Muscle layer of duodenum (tissue), 2 donors: ENCODE data around the gene DCAF4.
"Not testable (repeated sequence)": the region's sequence is repeated elsewhere in the genome, so short reads cannot be mapped to it uniquely, and the experiment has no call there.

Experiments used
- H3K27ac ChIP-seq: one replicate; pipeline ENCODE4 v1.7.0; 2013; ENCODE audit warnings: mild to moderate bottlenecking, low read length
- H3K27me3 ChIP-seq: one replicate; pipeline ENCODE4 v1.7.0; 2013; ENCODE audit warnings: low read depth, mild to moderate bottlenecking, control low read depth, low read length
- H3K36me3 ChIP-seq, 2 donors: one replicate each; pipeline ENCODE4 v1.7.0; 2013; ENCODE audit warnings: low read length in 2 of 2, control low read depth in 1 of 2, mild to moderate bottlenecking in 1 of 2; ENCODE audit not compliant: insufficient read depth in 2 of 2, control insufficient read depth in 1 of 2
- H3K4me1 ChIP-seq, 2 donors: one replicate each; pipeline ENCODE4 v1.7.0; 2013; ENCODE audit warnings: low read length in 2 of 2, mild to moderate bottlenecking in 2 of 2, control low read depth in 1 of 2, moderate library complexity in 1 of 2; ENCODE audit not compliant: insufficient read depth in 2 of 2, control insufficient read depth in 1 of 2
- H3K4me3 ChIP-seq, 2 donors: one replicate each; pipeline ENCODE4 v1.7.0; 2013; ENCODE audit warnings: low read length in 2 of 2, low read depth in 1 of 2, mild to moderate bottlenecking in 1 of 2
- H3K9me3 ChIP-seq, 2 donors: one replicate each; pipeline ENCODE4 v1.7.0; 2013; ENCODE audit warnings: low read length in 2 of 2, control low read depth in 1 of 2, mild to moderate bottlenecking in 1 of 2; ENCODE audit not compliant: control insufficient read depth in 1 of 2
- donor health status: healthy.

DCAF4 gene

GRCh38 chr14:72939630-72940029, 13.4 kb downstream of the DCAF4 start:
- H3K27ac ChIP-seq: no peak overlapping the region
- H3K27me3 ChIP-seq: no peaks in the 10 kb centered on the region
- H3K9me3 ChIP-seq: no peaks in the 10 kb centered on the region
- no peaks in the 10 kb centered on the region for H3K4me1 ChIP-seq
- H3K4me3 ChIP-seq: no peak overlapping the region
- peaks cover 33 to 43% of the 10 kb centered on the region in 2 donors for H3K36me3 ChIP-seq

GRCh38 chr14:72941286-72941985, 15.2 kb downstream of the DCAF4 start:
- Histone ChIP-seq H3K36me3 (peaks cover 34 to 55% of the 10 kb centered on the region in 2 donors), H3K27ac (no peak overlapping the region), H3K9me3 (no peaks in the 10 kb centered on the region), H3K27me3 (no peaks in the 10 kb centered on the region), H3K4me1 (no peaks in the 10 kb centered on the region), H3K4me3 (no peak overlapping the region)

- H3K36me3 ChIP-seq: peaks cover 33 to 62% of the 10 kb centered on the region in 2 donors
- H3K9me3 ChIP-seq: no peaks in the 10 kb centered on the region
- no peaks in the 10 kb centered on the region for H3K4me1 ChIP-seq
- no peaks in the 10 kb centered on the region for H3K27me3 ChIP-seq
- no peak overlapping the region for H3K4me3 ChIP-seq
- H3K27ac ChIP-seq: no peak overlapping the region
Observed at GRCh38 chr14:72942934-72943333, 16.7 kb downstream of the DCAF4 start.

GRCh38 chr14:72943876-72944430, 17.7 kb downstream of the DCAF4 start:
- Histone ChIP-seq H3K4me1 (no peaks in the 10 kb centered on the region), H3K9me3 (no peaks in the 10 kb centered on the region), H3K36me3 (peaks cover 28 to 60% of the 10 kb centered on the region in 2 donors), H3K27ac (no peak overlapping the region), H3K4me3 (no peak overlapping the region), H3K27me3 (no peaks in the 10 kb centered on the region)

GRCh38 chr14:72945356-72946027, 19.2 kb downstream of the DCAF4 start:
- Histone ChIP-seq H3K36me3 (peaks cover 16 to 49% of the 10 kb centered on the region in 2 donors), H3K4me1 (no peaks in the 10 kb centered on the region), H3K27me3 (no peaks in the 10 kb centered on the region), H3K4me3 (no peak overlapping the region), H3K9me3 (no peaks in the 10 kb centered on the region), H3K27ac (no peak overlapping the region)

- Histone ChIP-seq H3K4me3 (no peak overlapping the region), H3K4me1 (no peaks in the 10 kb centered on the region), H3K27ac (no peak overlapping the region), H3K27me3 (no peaks in the 10 kb centered on the region), H3K36me3 (peaks cover 17 to 45% of the 10 kb centered on the region in 2 donors), H3K9me3 (no peaks in the 10 kb centered on the region)
Observed at GRCh38 chr14:72946491-72946890, 20.2 kb downstream of the DCAF4 start.

GRCh38 chr14:72947366-72948160, 21.3 kb downstream of the DCAF4 start:
- Histone ChIP-seq H3K27me3 (no peaks in the 10 kb centered on the region), H3K4me3 (no peak overlapping the region), H3K27ac (no peak overlapping the region), H3K9me3 (no peaks in the 10 kb centered on the region), H3K36me3 (peaks cover 15 to 45% of the 10 kb centered on the region in 2 donors), H3K4me1 (no peaks in the 10 kb centered on the region)

- H3K4me3 ChIP-seq: no peak overlapping the region
- no peak overlapping the region for H3K27ac ChIP-seq
- H3K9me3 ChIP-seq: no peaks in the 10 kb centered on the region
- no peaks in the 10 kb centered on the region for H3K27me3 ChIP-seq
- H3K4me1 ChIP-seq: no peaks in the 10 kb centered on the region
- peaks cover 9 to 35% of the 10 kb centered on the region in 2 donors for H3K36me3 ChIP-seq
Observed at GRCh38 chr14:72948481-72949138, 22.3 kb downstream of the DCAF4 start.

- H3K9me3 ChIP-seq: no peaks in the 10 kb centered on the region
- no peaks in the 10 kb centered on the region for H3K27me3 ChIP-seq
- no peak overlapping the region for H3K4me3 ChIP-seq
- H3K27ac ChIP-seq: no peak overlapping the region
- H3K4me1 ChIP-seq: no peaks in the 10 kb centered on the region
- H3K36me3 ChIP-seq: peaks cover 25 to 42% of the 10 kb centered on the region in 2 donors
Observed at GRCh38 chr14:72952171-72952570, 25.9 kb downstream of the DCAF4 start.

- not testable (repeated sequence) for H3K27ac ChIP-seq, H3K27me3 ChIP-seq, H3K4me1 ChIP-seq, H3K9me3 ChIP-seq, H3K4me3 ChIP-seq
- H3K36me3 ChIP-seq: peaks cover 41 to 74% of the 10 kb centered on the region in 2 donors
Observed at GRCh38 chr14:72956741-72957140, 30.5 kb downstream of the DCAF4 start.

GRCh38 chr14:72957213-72957612, 30.9 kb downstream of the DCAF4 start:
- Histone ChIP-seq H3K4me1 (no peaks in the 10 kb centered on the region), H3K27ac (no peak overlapping the region), H3K36me3 (peaks cover 38 to 69% of the 10 kb centered on the region in 2 donors), H3K9me3 (no peaks in the 10 kb centered on the region), H3K27me3 (no peaks in the 10 kb centered on the region), H3K4me3 (no peak overlapping the region)
